OCI-LY1 (cell line): ENCODE data around the gene TMEM72.

ENCODE experiments used
- H2AFZ ChIP-seq: fragments of 200-600 bp; sonication (generic), shearing (Covaris generic); 2 replicates; pipeline ENCODE4 v1.6.0; 2014; ENCODE audit warnings: antibody characterized with exemption, mild to moderate bottlenecking, low read length
- H3F3A ChIP-seq: fragments of 200-600 bp; sonication (generic), shearing (Covaris generic); 2 replicates; pipeline ENCODE4 v1.6.0; 2014; ENCODE audit warnings: mild to moderate bottlenecking, antibody characterized with exemption, low read length, moderate library complexity; ENCODE audit not compliant: insufficient read depth
- H3K27ac ChIP-seq: fragments of 200-600 bp; sonication (generic); 2 replicates; pipeline ENCODE4 v1.5.1; 2014; ENCODE audit warnings: low read length, mixed run types, mild to moderate bottlenecking, low read depth; ENCODE audit not compliant: poor library complexity, severe bottlenecking
- H3K27me3 ChIP-seq: fragments of 200-600 bp; sonication (generic); 2 replicates; pipeline ENCODE4 v1.6.0; 2014; ENCODE audit warnings: antibody characterized with exemption, mild to moderate bottlenecking, low read length, moderate library complexity; ENCODE audit not compliant: insufficient read depth
- H3K36me3 ChIP-seq: fragments of 200-600 bp; sonication (generic); 2 replicates; pipeline ENCODE4 v1.6.1; 2014; ENCODE audit warnings: mild to moderate bottlenecking, antibody characterized with exemption, low read length, moderate library complexity, mixed read lengths; ENCODE audit not compliant: insufficient read depth
- H3K4me1 ChIP-seq: fragments of 200-600 bp; sonication (generic); 2 replicates; pipeline ENCODE4 v1.5.1; 2014; ENCODE audit warnings: mild to moderate bottlenecking, low read length, moderate library complexity; ENCODE audit not compliant: insufficient read depth, severe bottlenecking
- H3K4me2 ChIP-seq: fragments of 200-600 bp; sonication (generic), shearing (Covaris generic); 2 replicates; pipeline ENCODE4 v1.6.1; 2014; ENCODE audit warnings: low read length
- H3K4me3 ChIP-seq: fragments of 200-600 bp; sonication (generic); 2 replicates; pipeline ENCODE4 v1.5.1; 2014; ENCODE audit warnings: low read length, low read depth, mild to moderate bottlenecking, mixed read lengths; ENCODE audit not compliant: poor library complexity, severe bottlenecking
- H3K79me2 ChIP-seq: fragments of 200-600 bp; shearing (Covaris generic); 2 replicates; pipeline ENCODE4 v1.6.1; 2016; ENCODE audit warnings: mixed run types, low read length, mixed read lengths; ENCODE audit not compliant: insufficient read depth
- H3K9ac ChIP-seq: fragments of 200-600 bp; sonication (generic), shearing (Covaris generic); 2 replicates; pipeline ENCODE4 v1.6.1; 2014; ENCODE audit warnings: mild to moderate bottlenecking, low read length, mixed read lengths
- H3K9me2 ChIP-seq: fragments of 200-600 bp; sonication (generic), shearing (Covaris generic); 2 replicates; pipeline ENCODE4 v1.6.1; 2014; ENCODE audit warnings: low read depth, mild to moderate bottlenecking, low read length, mixed read lengths
- H3K9me3 ChIP-seq: fragments of 200-600 bp; shearing (Covaris generic); 2 replicates; pipeline ENCODE4 v1.6.1; 2014; ENCODE audit warnings: low read length, mixed read lengths
- H4K20me1 ChIP-seq: fragments of 200-600 bp; sonication (generic), shearing (Covaris generic); 2 replicates; pipeline ENCODE4 v1.6.0; 2016; ENCODE audit warnings: mild to moderate bottlenecking, low read length; ENCODE audit not compliant: insufficient read depth
- EZH2 ChIP-seq: fragments of 200-600 bp; sonication (generic), shearing (Covaris generic); IDR thresholded peaks from 2 replicates; pipeline ENCODE4 v1.8.0; 2017; ENCODE audit warnings: borderline replicate concordance, mixed run types, mild to moderate bottlenecking, antibody characterized with exemption, low read length, moderate library complexity, mixed read lengths
- TF ChIP-seq, protein P1 (sequence below): fragments of 200-600 bp; sonication (generic), shearing (Covaris generic); IDR thresholded peaks from 2 replicates; pipeline ENCODE4 v1.5.1; 2017; ENCODE audit warnings: mild to moderate bottlenecking, antibody characterized with exemption, low read length, moderate library complexity, mixed read lengths

The TMEM72 gene

GRCh38 chr10:44971434-44971833, 60.3 kb downstream of the TMEM72 start:
- no peaks in the 10 kb centered on the region for H4K20me1 ChIP-seq
- TF ChIP-seq, protein P1, sequence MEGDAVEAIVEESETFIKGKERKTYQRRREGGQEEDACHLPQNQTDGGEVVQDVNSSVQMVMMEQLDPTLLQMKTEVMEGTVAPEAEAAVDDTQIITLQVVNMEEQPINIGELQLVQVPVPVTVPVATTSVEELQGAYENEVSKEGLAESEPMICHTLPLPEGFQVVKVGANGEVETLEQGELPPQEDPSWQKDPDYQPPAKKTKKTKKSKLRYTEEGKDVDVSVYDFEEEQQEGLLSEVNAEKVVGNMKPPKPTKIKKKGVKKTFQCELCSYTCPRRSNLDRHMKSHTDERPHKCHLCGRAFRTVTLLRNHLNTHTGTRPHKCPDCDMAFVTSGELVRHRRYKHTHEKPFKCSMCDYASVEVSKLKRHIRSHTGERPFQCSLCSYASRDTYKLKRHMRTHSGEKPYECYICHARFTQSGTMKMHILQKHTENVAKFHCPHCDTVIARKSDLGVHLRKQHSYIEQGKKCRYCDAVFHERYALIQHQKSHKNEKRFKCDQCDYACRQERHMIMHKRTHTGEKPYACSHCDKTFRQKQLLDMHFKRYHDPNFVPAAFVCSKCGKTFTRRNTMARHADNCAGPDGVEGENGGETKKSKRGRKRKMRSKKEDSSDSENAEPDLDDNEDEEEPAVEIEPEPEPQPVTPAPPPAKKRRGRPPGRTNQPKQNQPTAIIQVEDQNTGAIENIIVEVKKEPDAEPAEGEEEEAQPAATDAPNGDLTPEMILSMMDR, result no peak
- TF ChIP-seq EZH2, result no peak

DNA sequence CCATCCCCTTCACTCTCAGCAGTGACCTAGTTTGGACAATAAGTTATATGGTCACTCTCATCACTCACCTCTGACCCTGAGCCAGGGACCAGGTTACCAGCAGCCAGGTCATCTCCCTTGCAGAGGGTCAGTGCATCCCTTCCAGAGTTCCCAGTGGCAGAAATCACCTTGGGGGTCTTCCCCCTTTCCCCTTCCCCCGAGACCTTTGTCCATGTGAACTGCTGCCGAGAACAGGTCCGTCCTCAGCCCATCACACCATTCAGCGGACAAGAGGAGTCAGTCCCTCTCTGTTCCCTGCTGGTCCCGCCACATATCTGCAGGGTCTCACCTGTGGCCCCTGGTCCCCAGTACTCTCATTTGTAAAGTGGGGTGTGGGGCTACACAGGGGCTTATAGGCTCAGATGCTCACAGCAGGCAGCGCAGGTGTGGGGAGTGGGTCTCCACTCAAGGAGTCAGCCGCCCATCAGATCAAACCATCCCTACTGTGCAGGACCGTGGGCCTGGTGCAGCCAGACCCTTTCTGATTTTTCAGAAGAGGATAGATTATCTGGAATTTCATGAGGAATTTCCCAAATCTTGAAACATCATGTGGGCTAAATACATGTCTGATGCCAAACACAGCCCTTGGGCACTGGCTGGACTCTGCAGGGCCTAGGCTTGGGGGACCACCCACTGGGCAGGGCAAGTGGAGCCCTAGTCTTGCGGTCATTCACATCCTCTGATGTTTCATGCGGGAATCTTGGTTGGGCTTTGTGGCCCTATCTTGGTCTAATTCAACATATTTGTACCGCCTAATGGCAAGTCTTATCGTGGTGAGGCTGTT, 61.0 kb downstream of the TMEM72 start:
- Histone ChIP-seq H2AFZ (no peak overlapping the region), H3K9ac (no peak overlapping the region), H3K9me3 (no peaks in the 10 kb centered on the region), H3K9me2 (no peaks in the 10 kb centered on the region), H3K4me2 (no peak overlapping the region), H3K4me3 (no peak overlapping the region), H3K27ac (no peak overlapping the region), H3F3A (no peaks in the 10 kb centered on the region), H3K4me1 (peaks cover 15% of the 10 kb centered on the region), H4K20me1 (no peaks in the 10 kb centered on the region), H3K36me3 (no peaks in the 10 kb centered on the region), H3K79me2 (no peaks in the 10 kb centered on the region), H3K27me3 (no peaks in the 10 kb centered on the region)
- TF ChIP-seq EZH2, result no peak
- TF ChIP-seq, protein P1, result no peak

More at GRCh38 chr10:44971434-44971833, 60.3 kb downstream of the TMEM72 start:
- Histone ChIP-seq H3F3A (no peaks in the 10 kb centered on the region), H3K36me3 (no peaks in the 10 kb centered on the region), H3K9me3 (no peaks in the 10 kb centered on the region), H3K4me3 (no peak overlapping the region), H3K4me2 (no peak overlapping the region), H3K4me1 (peaks cover 16% of the 10 kb centered on the region), H3K9me2 (no peaks in the 10 kb centered on the region), H3K27ac (no peak overlapping the region), H2AFZ (no peak overlapping the region), H3K9ac (no peak overlapping the region), H3K27me3 (no peaks in the 10 kb centered on the region), H3K79me2 (no peaks in the 10 kb centered on the region)

GRCh38 chr10:44972874-44973306, 61.8 kb downstream of the TMEM72 start:
- Histone ChIP-seq H3K79me2 (no peaks in the 10 kb centered on the region), H3K27me3 (no peaks in the 10 kb centered on the region), H3K9ac (no peak overlapping the region), H3K27ac (no peak overlapping the region), H3K9me2 (no peaks in the 10 kb centered on the region), H4K20me1 (no peaks in the 10 kb centered on the region), H3K4me2 (no peak overlapping the region), H3K36me3 (no peaks in the 10 kb centered on the region), H3K4me1 (peaks cover 15% of the 10 kb centered on the region), H3K9me3 (no peaks in the 10 kb centered on the region), H3F3A (no peaks in the 10 kb centered on the region), H2AFZ (no peak overlapping the region), H3K4me3 (no peak overlapping the region)
- TF ChIP-seq EZH2, result no peak
- TF ChIP-seq, protein P1, result no peak
